Fibroblast of the aortic adventitia (primary cell): Measurements from ENCODE around the gene SCUBE3. TPM values are rescaled to one million over a fixed set of nuclear protein-coding genes. Genes with fewer than 3 reads are reported as not detected.

Experiments used
- DNase-seq: peaks from one replicate; pipeline ENCODE4 v3.0.0-alpha.2; 2010; ENCODE audit warnings: low read depth
- H3K4me3 ChIP-seq: 2 replicates; pipeline ENCODE4 v1.5.1; 2011; ENCODE audit warnings: low read depth, mild to moderate bottlenecking, control low read depth, low read length, moderate library complexity
- total RNA-seq: library from RNA; depleted of rRNA; stranded (reverse); fragments of >200 nt; gene quantifications from 2 replicates; pipeline ENCODE4 v1.2.3, GENCODE V29; 2012; ENCODE audit warnings: low replicate concordance
- TF ChIP-seq, protein P1 (sequence below): IDR thresholded peaks from 2 replicates; pipeline ENCODE4 v1.5.1; 2011; ENCODE audit warnings: mild to moderate bottlenecking, low read length, control low read depth, inconsistent platforms; ENCODE audit not compliant: insufficient read depth

SCUBE3 gene
- total RNA-seq, 1 donor = 10.0 TPM

DNA sequence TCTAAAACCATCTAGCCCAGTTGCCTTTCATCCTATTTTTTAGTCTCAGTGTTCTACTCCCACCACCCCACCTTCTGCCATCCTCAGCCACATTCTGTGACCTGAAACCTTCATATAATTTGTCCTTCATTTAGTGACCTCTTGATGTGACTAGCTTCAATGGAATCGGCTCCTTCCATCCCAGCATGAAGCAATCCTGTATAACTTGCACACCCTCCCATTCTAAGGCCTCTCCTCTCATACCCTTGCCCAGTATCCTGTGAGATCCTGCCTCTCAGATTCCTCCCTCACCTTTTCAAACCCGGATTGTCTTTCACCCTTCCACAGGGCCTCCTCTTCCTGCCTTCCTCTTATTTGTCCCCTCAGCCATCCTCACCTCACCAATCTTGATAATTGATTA, 48.8 kb downstream of the SCUBE3 start:
- TF ChIP-seq, protein P1, sequence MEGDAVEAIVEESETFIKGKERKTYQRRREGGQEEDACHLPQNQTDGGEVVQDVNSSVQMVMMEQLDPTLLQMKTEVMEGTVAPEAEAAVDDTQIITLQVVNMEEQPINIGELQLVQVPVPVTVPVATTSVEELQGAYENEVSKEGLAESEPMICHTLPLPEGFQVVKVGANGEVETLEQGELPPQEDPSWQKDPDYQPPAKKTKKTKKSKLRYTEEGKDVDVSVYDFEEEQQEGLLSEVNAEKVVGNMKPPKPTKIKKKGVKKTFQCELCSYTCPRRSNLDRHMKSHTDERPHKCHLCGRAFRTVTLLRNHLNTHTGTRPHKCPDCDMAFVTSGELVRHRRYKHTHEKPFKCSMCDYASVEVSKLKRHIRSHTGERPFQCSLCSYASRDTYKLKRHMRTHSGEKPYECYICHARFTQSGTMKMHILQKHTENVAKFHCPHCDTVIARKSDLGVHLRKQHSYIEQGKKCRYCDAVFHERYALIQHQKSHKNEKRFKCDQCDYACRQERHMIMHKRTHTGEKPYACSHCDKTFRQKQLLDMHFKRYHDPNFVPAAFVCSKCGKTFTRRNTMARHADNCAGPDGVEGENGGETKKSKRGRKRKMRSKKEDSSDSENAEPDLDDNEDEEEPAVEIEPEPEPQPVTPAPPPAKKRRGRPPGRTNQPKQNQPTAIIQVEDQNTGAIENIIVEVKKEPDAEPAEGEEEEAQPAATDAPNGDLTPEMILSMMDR = no peak
- peak; percentile 19 for DNase-seq
- no peak overlapping the region for H3K4me3 ChIP-seq

DNA sequence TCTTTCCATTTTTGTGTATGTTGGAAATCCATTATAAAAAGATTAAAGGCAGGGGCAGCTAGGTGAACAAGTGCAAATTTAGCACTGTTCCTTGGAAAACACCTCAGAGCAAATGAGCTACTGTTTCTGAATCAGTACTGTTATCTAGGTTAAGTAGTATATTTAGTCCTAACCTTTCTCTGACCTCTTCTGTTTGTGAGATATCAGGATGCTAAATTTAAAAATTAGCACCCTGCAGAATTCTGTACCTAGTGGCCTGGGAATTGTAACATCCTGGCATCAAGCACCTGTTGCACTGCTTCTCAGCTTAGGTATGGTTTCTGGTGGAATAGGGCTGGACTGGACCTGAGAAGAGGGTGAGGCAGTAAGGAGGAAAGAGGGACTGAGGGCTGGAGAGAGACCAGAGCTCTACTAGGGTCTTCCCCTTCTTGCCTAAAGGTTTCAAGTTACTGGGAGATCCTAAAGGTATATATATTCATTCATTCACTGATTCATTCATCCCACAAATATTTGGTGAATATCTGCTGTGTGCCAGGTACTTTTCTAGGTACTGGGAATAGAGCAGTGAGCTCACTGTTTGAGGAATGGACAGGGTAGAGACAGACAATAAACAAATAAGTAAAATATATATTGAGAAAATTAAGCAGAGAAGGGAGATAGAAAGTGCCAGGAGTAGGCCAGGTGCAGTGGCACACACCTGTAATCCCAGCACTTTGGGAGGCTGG, 51.0 kb downstream of the SCUBE3 start:
- H3K4me3 ChIP-seq = no peak overlapping the region
- TF ChIP-seq, protein P1 = no peak
- DNase-seq = no peak

DNA sequence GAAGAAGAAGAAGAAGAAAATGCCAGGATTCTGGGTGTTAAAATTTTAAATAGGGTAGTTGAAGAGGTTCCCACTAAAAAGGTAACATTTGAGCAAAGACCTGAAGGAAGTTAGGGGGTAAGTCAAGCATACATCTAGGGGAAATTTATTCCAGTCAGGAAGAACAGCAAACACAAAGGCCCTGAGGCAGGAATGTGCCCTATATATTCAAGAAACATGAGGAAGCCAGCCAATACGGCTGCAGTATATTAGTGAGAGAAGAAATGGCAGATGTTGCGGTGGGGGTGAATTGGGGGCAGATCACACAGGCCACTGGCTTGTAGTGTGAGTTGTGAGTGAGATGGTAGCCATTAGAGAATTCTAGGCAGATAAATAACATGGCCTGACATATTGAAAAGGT, 51.8 kb downstream of the SCUBE3 start:
- no peak for DNase-seq
- H3K4me3 ChIP-seq = no peak overlapping the region
- TF ChIP-seq, protein P1 = no peak

DNA sequence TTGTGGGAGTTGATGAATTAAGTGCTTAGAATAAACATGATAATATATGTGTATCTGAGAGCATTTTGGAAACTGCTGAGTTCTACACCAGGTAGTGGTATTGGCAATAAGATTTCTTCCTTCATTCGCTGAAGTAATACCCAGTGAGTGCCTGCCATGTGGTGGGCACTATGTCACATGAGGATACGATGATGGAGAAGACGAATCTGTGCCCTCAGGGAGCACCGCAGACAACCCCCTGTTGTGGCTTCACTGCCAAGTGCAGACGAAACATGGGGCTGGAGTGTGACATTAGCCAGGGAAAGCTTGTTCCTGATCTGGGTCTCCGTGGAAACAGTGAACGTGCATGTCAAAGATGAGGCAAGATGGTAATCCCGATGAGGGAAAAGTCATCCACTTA, 53.7 kb downstream of the SCUBE3 start:
- no peak overlapping the region for H3K4me3 ChIP-seq
- no peak for DNase-seq
- TF ChIP-seq, protein P1 = no peak

- H3K4me3 ChIP-seq = no peak overlapping the region
- TF ChIP-seq, protein P1 = no peak
- DNase-seq = no peak
These were observed 54.1 kb downstream of the SCUBE3 start for GRCh38 chr6:35267897-35268296.

- TF ChIP-seq, protein P1 = no peak
- DNase-seq = no peak
- H3K4me3 ChIP-seq = no peak overlapping the region
These were observed 58.2 kb downstream of the SCUBE3 start for GRCh38 chr6:35272005-35272404.
